ENCODE results near the gene TSSK3. TPM values are rescaled to one million over a fixed set of nuclear protein-coding genes. Genes with fewer than 3 reads are reported as not detected.
A peak's percentile ranks its signal among the peaks of the same experiment; 100 is the strongest.

TSSK3 gene
- total RNA-seq = 1 to 10 TPM; 2.6 to 3.9 TPM
- long read RNA-seq, donor 1 = 0 reads
- long read RNA-seq, donor 2, partial matches to known transcripts = 0 of 3 reads
- long read RNA-seq, donor 2, other reads (novel, unspliced or antisense) = 3 of 3 reads

DNA sequence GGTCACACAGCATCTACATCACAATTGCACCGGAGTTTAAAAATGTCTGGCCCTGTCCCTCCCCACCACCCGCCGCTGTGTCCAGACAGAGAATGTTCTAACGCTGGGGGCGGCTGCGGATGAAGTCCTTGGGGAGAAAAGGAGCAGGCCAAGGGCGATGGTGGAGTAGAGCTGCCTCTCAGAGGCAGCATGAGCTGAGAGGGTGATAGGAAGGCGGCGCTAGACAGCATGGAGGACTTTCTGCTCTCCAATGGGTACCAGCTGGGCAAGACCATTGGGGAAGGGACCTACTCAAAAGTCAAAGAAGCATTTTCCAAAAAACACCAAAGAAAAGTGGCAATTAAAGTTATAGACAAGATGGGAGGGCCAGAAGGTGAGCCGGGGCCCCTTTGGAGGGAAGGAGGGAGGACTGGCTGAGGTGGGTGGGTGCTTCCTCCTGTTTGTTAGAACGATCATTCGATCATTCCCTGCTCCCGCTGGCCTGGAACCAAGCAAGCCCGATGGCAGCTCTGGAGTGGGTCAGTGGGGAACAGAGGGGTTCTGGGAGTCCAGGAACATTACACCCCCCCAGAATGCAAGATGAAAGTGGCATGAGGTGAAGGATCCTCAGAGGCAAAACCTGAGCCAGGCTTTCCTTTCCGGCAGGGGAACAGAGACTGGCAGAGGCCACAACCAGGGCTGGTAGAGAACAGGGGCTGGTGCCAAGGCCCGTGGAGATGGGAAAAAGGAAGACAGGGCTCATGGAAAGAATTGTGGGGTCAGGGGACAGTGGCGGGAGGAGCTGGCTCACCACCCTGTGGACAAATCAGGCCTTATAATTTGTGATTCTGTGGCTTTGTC lies at the start of gene TSSK3, which contains the start of gene FAM229A:
TSS of gene TSSK3 (plus strand) at position 66 of the 840 bp plus-strand sequence. CDS start at position 229, 163 bp downstream.
TSS of gene FAM229A (minus strand) at position 12 of the 840 bp plus-strand sequence. CDS start 394 bp downstream, outside the sequence.
- no peak for DNase-seq (ENCODE audit: low spot score)
- intact Hi-C loops (cut with DNase I) = no loop called here

- DNase-seq (ENCODE audit: low spot score) = no peak
- intact Hi-C loops (cut with DNase I) = no loop called here
Observed at GRCh38 chr1:32316903-32317277, 45.4 kb upstream of the TSSK3 start.

GRCh38 chr1:32318127-32318869 lies 44.0 kb upstream of the TSSK3 start:
- intact Hi-C loops (cut with DNase I) = no loop called here
- no peak for DNase-seq (ENCODE audit: low spot score)

GRCh38 chr1:32321712-32322291 lies 40.5 kb upstream of the TSSK3 start:
- intact Hi-C loops (cut with DNase I) = no loop called here
- peak; percentile 34 for DNase-seq (ENCODE audit: low spot score)

DNA sequence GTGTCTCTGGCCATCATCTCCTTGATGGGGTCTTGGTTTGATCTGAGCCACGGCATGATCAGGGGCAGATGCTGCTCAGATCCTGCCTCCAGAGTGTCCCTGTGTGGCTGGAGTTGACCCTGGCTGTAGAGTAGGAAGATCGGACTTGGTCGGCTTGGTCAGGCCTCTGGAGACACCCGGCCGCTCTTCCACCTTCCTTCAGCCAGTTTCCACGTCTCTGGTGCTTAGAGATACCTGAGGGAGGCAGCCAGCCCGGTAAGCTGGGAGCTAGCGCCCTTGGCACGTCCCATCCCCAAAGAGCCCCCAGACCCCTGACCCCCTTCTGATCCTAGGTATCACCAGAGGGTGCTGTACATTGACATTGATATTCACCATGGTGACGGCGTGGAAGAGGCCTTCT lies 35.1 kb upstream of the TSSK3 start:
- DNase-seq (ENCODE audit: low spot score) = peak; percentile 50
- intact Hi-C loops (cut with DNase I) = no loop called here

GRCh38 chr1:32329931-32330466 lies 32.3 kb upstream of the TSSK3 start:
- intact Hi-C loops (cut with DNase I) = no loop called here
- peak; percentile 5 for DNase-seq (ENCODE audit: low spot score)

- intact Hi-C loops (cut with DNase I) = no loop called here
Observed at GRCh38 chr1:32330558-32331151, 31.7 kb upstream of the TSSK3 start.

DNA sequence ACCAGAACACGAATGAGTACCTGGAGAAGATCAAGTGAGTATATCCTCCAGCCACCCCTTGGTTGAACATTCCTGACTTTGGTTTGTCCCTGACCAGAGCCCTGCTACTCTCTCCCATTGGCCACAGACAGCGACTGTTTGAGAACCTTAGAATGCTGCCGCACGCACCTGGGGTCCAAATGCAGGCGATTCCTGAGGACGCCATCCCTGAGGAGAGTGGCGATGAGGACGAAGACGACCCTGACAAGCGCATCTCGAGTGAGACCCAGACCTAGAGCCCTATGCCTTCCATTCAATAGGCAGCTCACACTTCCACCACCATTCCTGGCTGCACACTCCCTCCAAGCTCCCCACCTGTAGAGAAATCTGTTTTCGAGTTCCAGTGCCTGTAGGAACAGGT lies 30.8 kb upstream of the TSSK3 start:
- intact Hi-C loops (cut with DNase I) = no loop called here
- no peak for DNase-seq (ENCODE audit: low spot score)

More at GRCh38 chr1:32330558-32331151, 31.7 kb upstream of the TSSK3 start:
- no peak for DNase-seq (ENCODE audit: low spot score)

DNA sequence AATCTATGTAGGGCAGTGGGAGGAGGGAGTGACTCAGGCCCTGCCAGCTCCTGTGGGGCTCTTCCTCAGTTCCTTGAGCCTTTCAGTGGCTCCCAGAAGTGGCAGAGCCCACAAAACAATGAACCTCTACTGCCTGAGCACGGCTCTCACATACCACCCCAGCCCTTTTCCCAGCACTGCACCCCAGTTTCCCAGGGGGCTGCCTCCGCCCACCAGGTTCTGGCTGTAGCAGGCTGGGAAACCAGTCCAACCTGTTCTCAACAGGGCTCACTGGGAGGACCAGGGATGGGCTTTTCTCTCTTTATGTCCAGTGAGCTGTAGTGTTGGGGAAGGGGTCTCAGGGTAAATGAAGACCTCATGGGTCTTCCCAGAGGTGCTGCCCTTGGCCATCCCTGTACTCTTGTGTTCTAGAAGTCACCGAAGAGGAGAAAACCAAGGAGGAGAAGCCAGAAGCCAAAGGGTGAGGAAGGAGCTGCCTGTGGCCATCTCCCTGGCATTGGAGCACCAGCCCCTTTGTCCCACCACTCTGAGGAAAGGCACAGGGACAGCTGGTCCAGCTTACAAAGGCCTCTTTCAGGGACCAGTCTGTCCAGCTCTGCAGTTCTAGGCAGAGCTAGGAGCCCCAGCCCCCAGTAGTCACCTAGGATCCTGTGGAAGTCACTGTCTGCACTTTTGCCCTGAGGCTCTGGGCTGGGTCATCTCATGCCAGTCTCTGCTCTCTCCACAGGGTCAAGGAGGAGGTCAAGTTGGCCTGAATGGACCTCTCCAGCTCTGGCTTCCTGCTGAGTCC lies 29.9 kb upstream of the TSSK3 start:
- intact Hi-C loops (cut with DNase I) = no loop called here
- DNase-seq (ENCODE audit: low spot score) = no peak

GRCh38 chr1:32333251-32333963 lies 28.9 kb upstream of the TSSK3 start:
- no peak for DNase-seq (ENCODE audit: low spot score)
- intact Hi-C loops (cut with DNase I) = no loop called here

GRCh38 chr1:32334274-32334861 lies 28.0 kb upstream of the TSSK3 start:
- DNase-seq (ENCODE audit: low spot score) = no peak
- intact Hi-C loops (cut with DNase I) = no loop called here

GRCh38 chr1:32334864-32335534 lies 27.3 kb upstream of the TSSK3 start:
- intact Hi-C loops (cut with DNase I) = no loop called here
- peak; percentile 87 for DNase-seq (ENCODE audit: low spot score)

- DNase-seq (ENCODE audit: low spot score) = no peak
- intact Hi-C loops (cut with DNase I) = no loop called here
Observed at GRCh38 chr1:32335535-32335789, 26.9 kb upstream of the TSSK3 start.

DNA sequence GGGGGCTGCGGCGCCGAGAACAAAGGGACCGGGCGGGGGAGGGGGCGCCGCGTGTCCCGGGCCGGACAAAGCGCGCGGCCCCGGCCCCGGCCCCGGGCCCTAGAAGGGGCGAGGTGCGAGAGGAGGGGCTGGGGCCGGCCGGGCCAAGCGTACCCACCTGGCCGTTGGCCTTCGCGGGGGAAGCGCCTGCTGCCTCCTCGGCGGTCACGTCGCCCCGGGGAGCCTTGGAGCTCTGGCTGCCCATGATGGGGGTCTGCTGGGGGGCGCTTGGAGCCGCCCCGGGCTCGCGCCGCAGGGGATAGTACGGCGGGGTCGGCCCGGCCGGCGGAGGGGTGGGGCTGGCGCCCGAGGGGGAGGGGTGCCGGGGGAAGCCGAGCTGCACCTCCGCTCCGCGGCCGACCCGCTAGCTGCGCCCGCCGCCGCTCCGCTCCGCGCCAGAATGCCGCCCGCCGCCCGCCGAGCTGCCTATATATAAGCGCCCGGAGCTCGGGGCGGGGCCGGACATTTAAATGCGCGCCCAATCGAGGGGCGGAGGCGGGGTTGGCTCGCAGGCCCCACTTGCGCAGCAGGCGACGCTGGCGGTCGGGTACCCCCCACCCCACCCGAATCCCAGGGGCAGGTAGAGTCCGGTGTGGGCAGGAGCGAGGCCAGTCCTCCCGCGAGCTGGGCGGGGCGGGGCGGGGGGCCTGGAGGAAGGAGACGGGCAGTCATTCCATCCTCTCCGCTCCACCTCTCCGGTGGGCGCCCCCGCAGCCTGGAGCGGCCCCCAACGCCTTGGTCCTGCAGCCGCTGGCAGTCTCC lies 26.3 kb upstream of the TSSK3 start, which contains the start of gene MARCKSL1:
TSS of gene MARCKSL1 (minus strand) at position 444 of the 801 bp plus-strand sequence. CDS start at position 244, 200 bp downstream.
- peak; percentile 94 for DNase-seq (ENCODE audit: low spot score)
- intact Hi-C loops (cut with DNase I) = no loop called here

DNA sequence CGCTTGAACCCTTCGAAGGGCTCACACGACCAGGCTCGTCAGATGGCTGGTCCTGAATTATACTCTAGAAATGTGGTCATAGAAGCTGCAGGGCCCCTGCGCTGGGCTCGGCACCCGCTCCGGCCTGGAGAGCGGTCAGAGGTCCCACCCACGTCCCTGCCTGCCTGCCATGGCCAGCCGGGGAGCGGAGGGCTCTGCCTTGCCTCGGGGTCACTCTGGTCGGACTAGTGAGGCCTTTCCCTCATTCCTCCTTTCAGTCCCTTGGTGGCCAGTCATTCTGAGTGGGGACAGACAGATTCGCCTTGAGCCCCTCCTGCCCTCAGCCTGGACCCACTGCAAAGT lies 25.8 kb upstream of the TSSK3 start:
- intact Hi-C loops (cut with DNase I) = no loop called here
- DNase-seq (ENCODE audit: low spot score) = no peak

DNA sequence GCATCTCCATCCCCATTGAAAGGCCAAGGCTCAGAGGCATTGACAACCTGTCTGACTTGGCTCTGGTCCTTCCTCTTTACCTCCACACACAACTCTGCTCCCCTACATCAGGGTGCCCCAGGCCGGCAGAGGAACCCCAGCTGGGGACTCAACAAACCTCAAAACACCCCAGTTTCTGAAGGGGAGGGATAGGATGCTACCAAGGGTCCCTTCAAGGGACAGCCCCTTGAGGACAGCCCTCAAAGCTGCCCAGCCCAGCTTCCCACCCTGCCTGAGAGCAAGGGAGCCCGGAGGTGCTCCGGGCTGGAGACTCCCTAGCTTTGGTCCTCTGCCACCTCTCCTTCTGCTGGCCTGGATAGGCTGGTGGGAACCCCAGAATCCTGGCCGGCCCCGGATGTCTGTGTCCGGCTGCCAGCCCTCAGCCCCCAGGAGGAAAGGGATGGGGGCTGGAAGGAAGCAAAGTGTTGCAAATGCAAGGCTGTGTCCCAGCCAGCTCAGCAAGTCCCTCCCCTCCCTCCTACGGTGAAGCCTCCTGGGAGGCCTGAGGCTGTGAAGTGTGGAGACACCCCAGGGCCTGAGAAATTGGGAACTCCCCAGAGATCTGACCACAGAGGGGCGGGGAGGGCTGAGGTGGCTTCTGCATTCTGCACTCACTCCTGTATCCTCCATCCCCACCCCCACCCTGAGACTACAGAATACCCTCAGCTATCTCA lies 25.2 kb upstream of the TSSK3 start:
- intact Hi-C loops (cut with DNase I) = no loop called here

More for the DNA sequence above, 25.2 kb upstream of the TSSK3 start:
- DNase-seq (ENCODE audit: low spot score) = no peak

All from posterior vena cava (tissue), 2 donors.